ENCODE data around the gene INCA1.

GRCh38 chr17:5023588-5024147 is 26.3 kb upstream of the INCA1 start:
- TF ChIP-seq POLR2A (IDR thresholded peaks at IDR 0.05) (no peak), CTCF (IDR thresholded peaks at IDR 0.05) (no peak)
